Measurements from ENCODE around the gene TTC3.

DNA sequence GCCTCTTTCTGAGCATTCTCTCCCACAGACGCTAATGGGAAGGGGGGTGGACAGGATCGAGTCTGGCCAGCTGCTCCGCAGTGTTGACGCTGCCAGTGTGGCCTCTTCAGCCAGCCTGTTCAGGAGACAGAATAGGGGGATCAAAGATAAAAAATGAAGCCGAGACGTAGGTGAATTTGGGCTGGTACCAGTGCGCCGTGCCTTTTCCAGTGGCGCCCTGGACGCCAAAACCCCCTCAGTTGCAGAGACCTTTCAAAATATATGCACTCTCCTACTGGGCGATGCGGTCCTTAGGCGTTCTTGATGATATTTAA is 1.1 kb downstream of the TTC3 start:
- no peak for TF ChIP-seq CTCF (IDR thresholded peaks at IDR 0.05; ENCODE audit: insufficient read depth, low read length)
- no peak for TF ChIP-seq POLR2AphosphoS5 (IDR thresholded peaks at IDR 0.05; ENCODE audit: low read depth)
- no peak for TF ChIP-seq GABPA (IDR thresholded peaks at IDR 0.05; ENCODE audit: low read depth)

All from HL-60 (cell line).